ENCODE results near the gene PDS5B. TPM values are rescaled to one million over a fixed set of nuclear protein-coding genes. Genes with fewer than 3 reads are reported as not detected.

PDS5B gene
- total and polyA plus RNA-seq, 11 donors = 3.7 to 28.8 (median 18.6) TPM

- Histone ChIP-seq H3K4me3 (no peak overlapping the region), H3K27ac (no peak overlapping the region), H3K4me1 (no peaks in the 10 kb centered on the region), H3K9me3 (peaks cover 0 to 4% (median 0%) of the 10 kb centered on the region in 12 donors), H3K27me3 (no peaks in the 10 kb centered on the region), H3K36me3 (peaks cover 4 to 81% (median 66%) of the 10 kb centered on the region in 9 donors)
- ATAC-seq (no peak), DNase-seq (no peak)
- TF ChIP-seq CTCF (IDR thresholded peaks at IDR 0.05) = no peak
- TF ChIP-seq POLR2A (IDR thresholded peaks at IDR 0.05) = no peak
- WGBS, 4 donors = 97 to 98% (median 98%) methylated on average over 2 of the region's 2 CpGs
- intact Hi-C loops (cut with DNase I) = no loop called here
Observed at GRCh38 chr13:32761472-32761871, 175.2 kb downstream of the PDS5B start.

GRCh38 chr13:32779119-32779518, 192.9 kb downstream of the PDS5B start:
- ATAC-seq = no peak
- intact Hi-C loops (cut with DNase I) = no loop called here
- DNase-seq = no peak

GRCh38 chr13:32781906-32782305, 195.7 kb downstream of the PDS5B start:
- DNase-seq = no peak
- WGBS, 4 donors = 93 to 99% (median 98%) methylated on average over 2 of the region's 2 CpGs
- Histone ChIP-seq H3K27me3 (no peaks in the 10 kb centered on the region), H3K36me3 (peaks cover 0 to 30% (median 9%) of the 10 kb centered on the region in 9 donors), H3K27ac (no peak overlapping the region), H3K4me1 (no peaks in the 10 kb centered on the region), H3K9me3 (peaks cover 0 to 10% (median 0%) of the 10 kb centered on the region in 12 donors), H3K4me3 (no peak overlapping the region)
- ATAC-seq = no peak
- no peak for TF ChIP-seq CTCF (IDR thresholded peaks at IDR 0.05)
- no peak for TF ChIP-seq POLR2A (IDR thresholded peaks at IDR 0.05)
- intact Hi-C loops (cut with DNase I) = no loop called here

More at GRCh38 chr13:32779119-32779518, 192.9 kb downstream of the PDS5B start:
- TF ChIP-seq CTCF (IDR thresholded peaks at IDR 0.05) (no peak), POLR2A (IDR thresholded peaks at IDR 0.05) (no peak)
- Histone ChIP-seq H3K27me3 (no peaks in the 10 kb centered on the region), H3K4me1 (no peaks in the 10 kb centered on the region), H3K27ac (no peak overlapping the region), H3K4me3 (no peak overlapping the region), H3K9me3 (peaks cover 0 to 10% (median 0%) of the 10 kb centered on the region in 12 donors), H3K36me3 (peaks cover 0 to 56% (median 23%) of the 10 kb centered on the region in 9 donors)

- intact Hi-C loops (cut with DNase I) = no loop called here
Observed at GRCh38 chr13:32783067-32783466, 196.8 kb downstream of the PDS5B start.

More at GRCh38 chr13:32783067-32783466, 196.8 kb downstream of the PDS5B start:
- no peak for ATAC-seq
- TF ChIP-seq POLR2A (IDR thresholded peaks at IDR 0.05) = no peak
- TF ChIP-seq CTCF (IDR thresholded peaks at IDR 0.05) = no peak
- Histone ChIP-seq H3K27me3 (no peaks in the 10 kb centered on the region), H3K36me3 (peaks cover 0 to 23% (median 9%) of the 10 kb centered on the region in 9 donors), H3K4me1 (no peaks in the 10 kb centered on the region), H3K9me3 (peaks cover 0 to 10% (median 0%) of the 10 kb centered on the region in 12 donors), H3K27ac (no peak overlapping the region), H3K4me3 (no peak overlapping the region)
- WGBS, 4 donors = 38 to 53% (median 39%) methylated on average over 3 of the region's 3 CpGs
- DNase-seq = no peak

Data from heart left ventricle (tissue), 16 donors.